Esophagus muscularis mucosa (tissue), 3 donors: ENCODE results near the gene SMIM35.

Experiments used
- CTCF ChIP-seq, 3 experiments: fragments of 200-600 bp in 2 of 3; fragments of 450-650 bp in 1 of 3; sonication (generic) in 2 of 3; IDR thresholded peaks; one replicate each; pipeline ENCODE4 v1.5.1; 2017 to 2019; ENCODE audit warnings: antibody characterized with exemption in 3 of 3, mild to moderate bottlenecking in 2 of 3, moderate library complexity in 1 of 3
- POLR2A ChIP-seq: fragments of 450-650 bp; IDR thresholded peaks from one replicate; pipeline ENCODE4 v1.6.1; 2017; ENCODE audit warnings: antibody characterized with exemption, moderate library complexity, mild to moderate bottlenecking, low read depth
- POLR2AphosphoS5 ChIP-seq, 2 donors: sonication (generic); formaldehyde crosslinking; IDR thresholded peaks; one replicate each; pipeline ENCODE4 v1.6.1; 2017; ENCODE audit warnings: antibody characterized with exemption in 2 of 2

- no peak for TF ChIP-seq CTCF (IDR thresholded peaks at IDR 0.05)
- TF ChIP-seq POLR2AphosphoS5 (IDR thresholded peaks at IDR 0.05) = no peak
- no peak for TF ChIP-seq POLR2A
Measured at GRCh38 chr11:118067006-118067405, 19.8 kb downstream of the SMIM35 start.
